Activated naive CD4-positive, alpha-beta T cell treated with anti-CD3 and anti-CD28 coated beads for 36 hours (primary cell): ENCODE data around the gene WNT9B. TPM values are rescaled to one million over a fixed set of nuclear protein-coding genes. Genes with fewer than 3 reads are reported as not detected.

Experiments
- CTCF ChIA-PET: fragments of 350-600 bp; sonication (Branson Sonifier 250); formaldehyde crosslinking; loops from one replicate; lab custom pipeline; 2021; ENCODE audit warnings: antibody characterized with exemption; lab: Charles Lee
- DNase-seq: peaks from one replicate; pipeline ENCODE4 v3.0.0-alpha.2; 2020
- H3K27ac Mint-ChIP-seq: one replicate; pipeline ENCODE4 v1.8.0; 2021; ENCODE audit warnings: mild to moderate bottlenecking, mixed read lengths
- H3K27me3 Mint-ChIP-seq: one replicate; pipeline ENCODE4 v1.8.0; 2021; ENCODE audit warnings: low read depth, mixed read lengths
- H3K36me3 Mint-ChIP-seq: one replicate; pipeline ENCODE4 v1.8.0; 2021; ENCODE audit warnings: low read depth, mixed read lengths
- H3K4me1 Mint-ChIP-seq: one replicate; pipeline ENCODE4 v1.8.0; 2021; ENCODE audit warnings: low read depth, mixed read lengths
- H3K4me3 Mint-ChIP-seq: one replicate; pipeline ENCODE4 v1.8.0; 2021; ENCODE audit warnings: mild to moderate bottlenecking, moderate library complexity, mixed read lengths
- H3K9me3 Mint-ChIP-seq: one replicate; pipeline ENCODE4 v1.8.0; 2021; ENCODE audit warnings: mixed read lengths
- intact Hi-C: fragments of 100-400 bp; cut with micrococcal nuclease; formaldehyde crosslinking; loops from one replicate; pipeline ENCODE4 v1.15.1; 2023
- total RNA-seq, 2 experiments: library from RNA; stranded (reverse); gene quantifications; one replicate each; pipeline ENCODE4 v1.2.3, GENCODE V29; 2021

The WNT9B gene
- total RNA-seq, 2 experiments from 2014 or later = not detected

- Mint-ChIP-seq H3K27me3 (no peaks in the 10 kb centered on the region), H3K9me3 (no peaks in the 10 kb centered on the region), H3K4me3 (no peak overlapping the region), H3K27ac (no peak overlapping the region), H3K36me3 (peaks cover 20% of the 10 kb centered on the region), H3K4me1 (peaks cover 44% of the 10 kb centered on the region)
- DNase-seq = no peak
- CTCF ChIA-PET = no interaction called here
- intact Hi-C loops = loop anchor here (10.0 kb wide), 2 partner anchors 135 to 255 kb away; partner anchors contain the start of gene CDC27
Measured at GRCh38 chr17:46929413-46929812, 78.0 kb downstream of the WNT9B start.

- Mint-ChIP-seq H3K27me3 (no peaks in the 10 kb centered on the region), H3K4me3 (no peak overlapping the region), H3K27ac (no peak overlapping the region), H3K36me3 (peaks cover 22% of the 10 kb centered on the region), H3K4me1 (peaks cover 38% of the 10 kb centered on the region), H3K9me3 (no peaks in the 10 kb centered on the region)
- intact Hi-C loops = no loop called here
- no peak for DNase-seq
- CTCF ChIA-PET = interaction anchor here (1.4 kb wide), 1 partner anchor 12 kb away, joined by 6 read pairs; no protein-coding TSS in a partner anchor
Measured at GRCh38 chr17:46930051-46930450, 78.7 kb downstream of the WNT9B start.

GRCh38 chr17:46931596-46931995 lies 80.2 kb downstream of the WNT9B start:
- no peak for DNase-seq
- no peaks in the 10 kb centered on the region for H3K9me3 Mint-ChIP-seq
- H3K36me3 Mint-ChIP-seq = peaks cover 22% of the 10 kb centered on the region
- H3K4me1 Mint-ChIP-seq = peaks cover 23% of the 10 kb centered on the region
- H3K27me3 Mint-ChIP-seq = no peaks in the 10 kb centered on the region
- no peak overlapping the region for H3K4me3 Mint-ChIP-seq
- CTCF ChIA-PET = interaction anchor here (2.9 kb wide), 1 partner anchor 11 kb away, joined by 12 read pairs; no protein-coding TSS in a partner anchor
- intact Hi-C loops = no loop called here
- H3K27ac Mint-ChIP-seq = no peak overlapping the region

GRCh38 chr17:46935658-46936266 lies 84.4 kb downstream of the WNT9B start:
- no peaks in the 10 kb centered on the region for H3K27me3 Mint-ChIP-seq
- no peak for DNase-seq
- CTCF ChIA-PET = no interaction called here
- intact Hi-C loops = no loop called here
- no peak overlapping the region for H3K4me3 Mint-ChIP-seq
- H3K9me3 Mint-ChIP-seq = no peaks in the 10 kb centered on the region
- H3K4me1 Mint-ChIP-seq = no peaks in the 10 kb centered on the region
- H3K36me3 Mint-ChIP-seq = peaks cover 28% of the 10 kb centered on the region
- H3K27ac Mint-ChIP-seq = no peak overlapping the region

Other genes with a start within 250 kb of the WNT9B start
- not detected for gene WNT3, start 32.9 kb upstream of the WNT9B start, total RNA-seq
- gene GOSR2, start 71.6 kb downstream of the WNT9B start, total RNA-seq = 10 to 100 TPM; 32.8 to 38.1 TPM
- not detected for gene RPRML, start 127.7 kb downstream of the WNT9B start, total RNA-seq